Uterus (tissue), 2 donors: Measurements from ENCODE around the gene OSR1.

Source experiments
- POLR2A ChIP-seq, 2 donors: fragments of 450-650 bp; IDR thresholded peaks; one replicate each; pipeline ENCODE4 v1.6.1; 2016; ENCODE audit warnings: antibody characterized with exemption in 2 of 2, mild to moderate bottlenecking in 1 of 2, moderate library complexity in 1 of 2
- TF ChIP-seq, protein P1 (sequence below), 4 experiments: fragments of 200-600 bp in 2 of 4; fragments of 450-650 bp in 2 of 4; sonication (generic) in 2 of 4; IDR thresholded peaks; one replicate each; pipeline ENCODE4 v1.5.1; 2016 to 2019; ENCODE audit warnings: antibody characterized with exemption in 4 of 4, mild to moderate bottlenecking in 2 of 4, moderate library complexity in 1 of 4

DNA sequence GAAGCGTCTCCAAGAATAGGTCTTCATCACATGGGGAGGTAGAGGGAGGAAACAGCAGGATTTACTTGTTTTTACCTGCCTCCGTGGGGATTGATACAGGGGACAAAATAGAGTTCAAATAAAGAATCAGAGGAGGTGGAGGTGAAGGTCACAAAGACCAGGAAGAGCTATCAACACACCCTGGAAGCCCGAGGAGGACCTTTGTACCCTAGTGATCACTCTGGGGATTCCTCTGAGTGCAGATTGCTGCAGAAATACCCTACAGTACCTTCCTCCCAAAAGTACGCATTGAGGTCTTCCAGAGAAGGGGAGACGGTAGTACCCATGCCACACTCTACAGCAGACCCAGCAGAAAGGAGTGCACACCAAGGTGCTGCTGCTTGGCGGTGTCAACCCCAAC is 44.9 kb downstream of the OSR1 start:
- TF ChIP-seq, protein P1, sequence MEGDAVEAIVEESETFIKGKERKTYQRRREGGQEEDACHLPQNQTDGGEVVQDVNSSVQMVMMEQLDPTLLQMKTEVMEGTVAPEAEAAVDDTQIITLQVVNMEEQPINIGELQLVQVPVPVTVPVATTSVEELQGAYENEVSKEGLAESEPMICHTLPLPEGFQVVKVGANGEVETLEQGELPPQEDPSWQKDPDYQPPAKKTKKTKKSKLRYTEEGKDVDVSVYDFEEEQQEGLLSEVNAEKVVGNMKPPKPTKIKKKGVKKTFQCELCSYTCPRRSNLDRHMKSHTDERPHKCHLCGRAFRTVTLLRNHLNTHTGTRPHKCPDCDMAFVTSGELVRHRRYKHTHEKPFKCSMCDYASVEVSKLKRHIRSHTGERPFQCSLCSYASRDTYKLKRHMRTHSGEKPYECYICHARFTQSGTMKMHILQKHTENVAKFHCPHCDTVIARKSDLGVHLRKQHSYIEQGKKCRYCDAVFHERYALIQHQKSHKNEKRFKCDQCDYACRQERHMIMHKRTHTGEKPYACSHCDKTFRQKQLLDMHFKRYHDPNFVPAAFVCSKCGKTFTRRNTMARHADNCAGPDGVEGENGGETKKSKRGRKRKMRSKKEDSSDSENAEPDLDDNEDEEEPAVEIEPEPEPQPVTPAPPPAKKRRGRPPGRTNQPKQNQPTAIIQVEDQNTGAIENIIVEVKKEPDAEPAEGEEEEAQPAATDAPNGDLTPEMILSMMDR (IDR thresholded peaks at IDR 0.05) = no peak
- no peak for TF ChIP-seq POLR2A (IDR thresholded peaks at IDR 0.05)
